Measurements from ENCODE around the gene TSGA10. TPM values are rescaled to one million over a fixed set of nuclear protein-coding genes. Genes with fewer than 3 reads are reported as not detected.

The TSGA10 gene
- total and polyA plus RNA-seq, 2 donors (not counting 3 experiments of a cell fraction or from before 2014, with no cell fraction given) = 0.12 to 2.7 TPM

- H3K4me2 ChIP-seq (ENCODE audit: insufficient read depth, low read length) = no peak overlapping the region
- no peak overlapping the region for H3K27ac ChIP-seq (ENCODE audit: insufficient read depth, low read depth, low read length)
- peaks cover 2% of the 10 kb centered on the region in 2 experiments for H3K27me3 ChIP-seq (ENCODE audit: control insufficient read depth in 2 of 2, insufficient read depth in 2 of 2, low read length in 2 of 2)
- intact Hi-C loops (cut with micrococcal nuclease) = no loop called here
- H4K20me1 ChIP-seq (replicated peaks; ENCODE audit: control insufficient read depth, extremely low read depth, insufficient read depth, low read length) = no peaks in the 10 kb centered on the region
- no peaks in the 10 kb centered on the region for H3K4me1 ChIP-seq (ENCODE audit: control insufficient read depth, extremely low read depth, insufficient read depth, low read length)
- CTCF ChIA-PET = no interaction called here
- H3K36me3 ChIP-seq (ENCODE audit: control insufficient read depth in 2 of 2, extremely low read depth in 1 of 2, insufficient read depth in 2 of 2, low read length in 2 of 2) = no peaks in the 10 kb centered on the region
- H3K9me3 ChIP-seq (replicated peaks; ENCODE audit: control insufficient read depth, insufficient read depth, low read length) = no peaks in the 10 kb centered on the region
- DNase-seq (ENCODE audit: low read depth, low spot score) (no peak), FAIRE-seq (no peak)
- POLR2A ChIA-PET = no interaction called here
- BruUV-seq (replicated peaks) = no TSS peak
- H3K79me2 ChIP-seq (ENCODE audit: control insufficient read depth, insufficient read depth, low read length) = no peaks in the 10 kb centered on the region
- no peak overlapping the region for H3K9ac ChIP-seq (replicated peaks; ENCODE audit: extremely low read depth, insufficient read depth, low read length)
- no peak overlapping the region for H2AFZ ChIP-seq (ENCODE audit: low read depth, low read length)
- dilution Hi-C loops (cut with MboI; ENCODE audit: extremely low pct_ligation_motif_present, low sequenced_read_pairs) = no loop called here
- H3K9me1 ChIP-seq (replicated peaks; ENCODE audit: control insufficient read depth, extremely low read depth, insufficient read depth, low read length) = no peaks in the 10 kb centered on the region
- TF ChIP-seq POLR2AphosphoS5 (IDR thresholded peaks at IDR 0.05; ENCODE audit: insufficient read depth, low read depth, low read length) (no peak), JUN (IDR thresholded peaks at IDR 0.05; ENCODE audit: borderline replicate concordance, insufficient read depth, insufficient read length, low read depth) (no peak), FOS (IDR thresholded peaks at IDR 0.05; ENCODE audit: borderline replicate concordance, insufficient read depth, low read length) (no peak), MAX (IDR thresholded peaks at IDR 0.05; ENCODE audit: insufficient read depth, insufficient read length) (no peak), GATA2 (IDR thresholded peaks at IDR 0.05; ENCODE audit: insufficient read depth, insufficient read length, low read depth, low read length) (no peak), EZH2 (IDR thresholded peaks at IDR 0.05; ENCODE audit: borderline replicate concordance, low read depth, low read length, severe bottlenecking) (no peak), CTCF (IDR thresholded peaks at IDR 0.05; ENCODE audit: extremely low read depth in 1 of 2, insufficient read depth in 1 of 2, low read depth in 1 of 2, low read length in 2 of 2) (no peak), POLR2A (IDR thresholded peaks at IDR 0.05; ENCODE audit: low read depth, low read length) (no peak), MYC (IDR thresholded peaks at IDR 0.05; ENCODE audit: low read depth, low read length) (no peak)
- H3K4me3 ChIP-seq (replicated peaks in 1 of 3; ENCODE audit: insufficient read depth in 1 of 3, low read depth in 1 of 3, low read length in 3 of 3) = no peak overlapping the region
Measured at GRCh38 chr2:99028558-99028957, 126.2 kb downstream of the TSGA10 start.

Measured in endothelial cell of umbilical vein (primary cell).